Neutrophil (primary cell): Measurements from ENCODE around the gene DUSP2.

Source experiments
- H3K27ac ChIP-seq: fragments of 200-600 bp; sonication (generic); 2 replicates; pipeline ENCODE4 v1.5.1; 2016; ENCODE audit warnings: mild to moderate bottlenecking, moderate library complexity
- H3K27me3 ChIP-seq: fragments of 200-600 bp; sonication (generic); 2 replicates; pipeline ENCODE4 v1.6.0; 2016; ENCODE audit warnings: mild to moderate bottlenecking
- H3K36me3 ChIP-seq: fragments of 200-600 bp; sonication (generic); 2 replicates; pipeline ENCODE4 v1.5.1; 2017
- H3K4me1 ChIP-seq, 2 experiments: fragments of 200-600 bp in 1 of 2; sonication (generic) in 1 of 2; 1 replicate in 1 of 2; 2 replicates in 1 of 2; pipeline versions ENCODE4 v1.5.1 to v1.6.1; 2013 to 2016; ENCODE audit warnings: low read depth in 1 of 2, low read length in 1 of 2, mild to moderate bottlenecking in 1 of 2, moderate library complexity in 1 of 2; ENCODE audit not compliant: control insufficient read depth in 1 of 2, insufficient read depth in 1 of 2
- H3K4me3 ChIP-seq, 2 experiments: fragments of 200-600 bp in 1 of 2; sonication (generic) in 1 of 2; 1 replicate in 1 of 2; 2 replicates in 1 of 2; pipeline ENCODE4 v1.5.1; 2013 to 2016; ENCODE audit warnings: low read depth in 1 of 2, low read length in 1 of 2, mild to moderate bottlenecking in 1 of 2, moderate library complexity in 1 of 2
- H3K9me3 ChIP-seq: fragments of 200-600 bp; sonication (generic); 2 replicates; pipeline ENCODE4 v1.5.1; 2016
- CTCF ChIP-seq: fragments of 200-600 bp; sonication (generic); IDR thresholded peaks from 2 replicates; pipeline ENCODE4 v1.5.1; 2016; ENCODE audit warnings: antibody characterized with exemption

The DUSP2 gene

GRCh38 chr2:96113951-96114350 is 31.3 kb downstream of the DUSP2 start:
- TF ChIP-seq CTCF, result no peak

GRCh38 chr2:96113367-96113677 is 31.9 kb downstream of the DUSP2 start:
- TF ChIP-seq CTCF, result no peak
- Histone ChIP-seq H3K4me1 (peaks cover 3 to 17% of the 10 kb centered on the region in 2 experiments), H3K9me3 (no peaks in the 10 kb centered on the region), H3K27me3 (peaks cover 62% of the 10 kb centered on the region), H3K27ac (no peak overlapping the region), H3K4me3 (no peak overlapping the region), H3K36me3 (no peaks in the 10 kb centered on the region)

More at GRCh38 chr2:96113951-96114350, 31.3 kb downstream of the DUSP2 start:
- H3K27ac ChIP-seq, result no peak overlapping the region
- H3K9me3 ChIP-seq, result no peaks in the 10 kb centered on the region
- peaks cover 64% of the 10 kb centered on the region for H3K27me3 ChIP-seq
- peaks cover 3 to 17% of the 10 kb centered on the region in 2 experiments for H3K4me1 ChIP-seq
- no peaks in the 10 kb centered on the region for H3K36me3 ChIP-seq
- no peak overlapping the region for H3K4me3 ChIP-seq

GRCh38 chr2:96112501-96113366 is 32.5 kb downstream of the DUSP2 start:
- no peak for TF ChIP-seq CTCF
- peaks cover 3 to 17% of the 10 kb centered on the region in 2 experiments for H3K4me1 ChIP-seq
- H3K36me3 ChIP-seq, result no peaks in the 10 kb centered on the region
- H3K9me3 ChIP-seq, result no peaks in the 10 kb centered on the region
- H3K27me3 ChIP-seq, result peaks cover 62% of the 10 kb centered on the region
- H3K4me3 ChIP-seq, result no peak overlapping the region
- no peak overlapping the region for H3K27ac ChIP-seq

- TF ChIP-seq CTCF, result no peak
- H3K9me3 ChIP-seq, result no peaks in the 10 kb centered on the region
- H3K27ac ChIP-seq, result no peak overlapping the region
- no peaks in the 10 kb centered on the region for H3K36me3 ChIP-seq
- H3K27me3 ChIP-seq, result peaks cover 57% of the 10 kb centered on the region
- H3K4me3 ChIP-seq, result no peak overlapping the region
- H3K4me1 ChIP-seq, result peaks cover 0 to 14% of the 10 kb centered on the region in 2 experiments
These were observed 33.3 kb downstream of the DUSP2 start for GRCh38 chr2:96111823-96112500.

GRCh38 chr2:96111257-96111640 is 34.0 kb downstream of the DUSP2 start:
- H3K27me3 ChIP-seq, result peaks cover 50% of the 10 kb centered on the region
- no peaks in the 10 kb centered on the region for H3K36me3 ChIP-seq
- H3K27ac ChIP-seq, result no peak overlapping the region
- peaks cover 0 to 7% of the 10 kb centered on the region in 2 experiments for H3K4me1 ChIP-seq
- no peak for TF ChIP-seq CTCF
- no peak overlapping the region for H3K4me3 ChIP-seq
- no peaks in the 10 kb centered on the region for H3K9me3 ChIP-seq
